HepG2 (cell line): ENCODE data around the gene GPR61. TPM values are rescaled to one million over a fixed set of nuclear protein-coding genes. Genes with fewer than 3 reads are reported as not detected.

Source experiments
- ATAC-seq: fragments of 200-7000 bp; cut with Tn5 transposase; 3 replicates; pipeline ENCODE4 v1.9.1; 2020; ENCODE audit warnings: mild to moderate bottlenecking, moderate library complexity
- BruUV-seq: library from RNA; stranded (reverse); fragments of 400-500 nt; replicated peaks from 2 replicates; lab custom pipeline; 2021; lab: Mats Ljungman, UMichigan
- CTCF ChIA-PET: fragments of 300-600 bp; formaldehyde crosslinking; extraction: SDS; loops from one replicate; lab custom pipeline; 2021; ENCODE audit warnings: low total read pairs, inconsistent platforms, low intra/inter-chr PET ratio; lab: Yijun Ruan, JAX
- POLR2A ChIA-PET: fragments of 350-600 bp; sonication (Branson Sonifier 250); formaldehyde crosslinking; loops from one replicate; lab custom pipeline; 2020; ENCODE audit warnings: antibody characterized with exemption, inconsistent platforms; lab: Yijun Ruan, JAX
- DNase-seq: peaks from one replicate; pipeline ENCODE4 v3.0.0-alpha.2; 2015; ENCODE audit warnings: low spot score
- FAIRE-seq: peaks from 3 replicates; lab custom pipeline; 2011; peaks lifted over from hg19 to GRCh38; lab: Jason Lieb, UNC
- H2AFZ ChIP-seq: one replicate; pipeline ENCODE4 v1.6.1; 2011; ENCODE audit warnings: low read length, inconsistent platforms
- H3K27ac ChIP-seq: fragments of 300-600 bp; 3 replicates; pipeline ENCODE4 v1.8.0; 2011; ENCODE audit warnings: mixed run types, mild to moderate bottlenecking, mixed read lengths, low read length, inconsistent platforms; ENCODE audit not compliant: insufficient read depth; ENCODE audit errors: extremely low read length
- H3K27me3 ChIP-seq, 2 experiments: fragments of 200-600 bp in 1 of 2; 2 replicates in 1 of 2; 3 replicates in 1 of 2; pipeline versions ENCODE4 v1.6.0 to v1.8.0; 2011; ENCODE audit warnings: low read length in 2 of 2, mild to moderate bottlenecking in 2 of 2, moderate library complexity in 2 of 2, inconsistent platforms in 1 of 2; ENCODE audit not compliant: insufficient read depth in 2 of 2, control insufficient read depth in 1 of 2
- H3K36me3 ChIP-seq, 2 experiments: fragments of 200-600 bp in 1 of 2; replicated peaks in 1 of 2; 2 replicates in 1 of 2; 3 replicates in 1 of 2; pipeline versions ENCODE4 v1.5.1 to v1.8.0; 2011; ENCODE audit warnings: low read length in 2 of 2, inconsistent platforms in 1 of 2; ENCODE audit not compliant: insufficient read depth in 2 of 2, control insufficient read depth in 1 of 2
- H3K4me1 ChIP-seq: 2 replicates; pipeline ENCODE4 v1.5.1; 2012; ENCODE audit warnings: low read length, inconsistent platforms; ENCODE audit not compliant: insufficient read depth
- H3K4me2 ChIP-seq: 2 replicates; pipeline ENCODE4 v1.6.0; 2011; ENCODE audit warnings: low read depth, low read length, inconsistent platforms
- H3K4me3 ChIP-seq, 3 experiments: fragments of 200-600 bp in 1 of 3; sonication (generic), shearing (Covaris generic) in 1 of 3; replicated peaks in 1 of 3; 2 replicates each; pipeline ENCODE4 v1.5.1; 2011 to 2016; ENCODE audit warnings: low read length in 3 of 3, inconsistent platforms in 2 of 3, low read depth in 2 of 3, mild to moderate bottlenecking in 2 of 3, control low read depth in 1 of 3, mixed read lengths in 1 of 3; ENCODE audit not compliant: insufficient read depth in 1 of 3
- H3K79me2 ChIP-seq: one replicate; pipeline ENCODE4 v1.6.1; 2011; ENCODE audit warnings: low read length, inconsistent platforms; ENCODE audit not compliant: insufficient read depth
- H3K9ac ChIP-seq: 2 replicates; pipeline ENCODE4 v1.6.0; 2011; ENCODE audit warnings: mild to moderate bottlenecking, low read depth, low read length, inconsistent platforms; ENCODE audit not compliant: insufficient read depth
- H3K9me3 ChIP-seq: 2 replicates; pipeline ENCODE4 v1.5.1; 2012; ENCODE audit warnings: mild to moderate bottlenecking, low read length
- H4K20me1 ChIP-seq: 2 replicates; pipeline ENCODE4 v1.6.0; 2011; ENCODE audit warnings: inconsistent platforms, mild to moderate bottlenecking, low read length, moderate library complexity; ENCODE audit not compliant: insufficient read depth
- ATM ChIP-seq: fragments of 450-650 bp; IDR thresholded peaks from 2 replicates; pipeline ENCODE4 v1.7.1; 2017; ENCODE audit warnings: mild to moderate bottlenecking, borderline replicate concordance
- CERS6 ChIP-seq: sonication (generic); formaldehyde crosslinking; IDR thresholded peaks from 2 replicates; pipeline ENCODE4 v1.5.0; 2020; ENCODE audit warnings: missing genetic modification reagents
- IKZF1 ChIP-seq: fragments of 450-650 bp; IDR thresholded peaks from 2 replicates; pipeline ENCODE4 v1.7.1; 2016
- MLXIP ChIP-seq: sonication (generic); formaldehyde crosslinking; IDR thresholded peaks from 2 replicates; pipeline ENCODE4 v1.9.0; 2021; ENCODE audit warnings: missing genetic modification reagents, borderline replicate concordance
- MZF1 ChIP-seq: sonication (generic); formaldehyde crosslinking; IDR thresholded peaks from 2 replicates; pipeline ENCODE4 v1.8.1; 2023; ENCODE audit warnings: mild to moderate bottlenecking, missing genetic modification reagents, borderline replicate concordance
- NFE2 ChIP-seq: sonication (generic); formaldehyde crosslinking; IDR thresholded peaks from 2 replicates; pipeline ENCODE4 v1.4.0; 2020; ENCODE audit warnings: missing genetic modification reagents
- PHF21A ChIP-seq: sonication (generic); formaldehyde crosslinking; IDR thresholded peaks from 2 replicates; pipeline ENCODE4 v1.5.0; 2020; ENCODE audit warnings: mild to moderate bottlenecking, missing genetic modification reagents
- RBFOX2 ChIP-seq: fragments of 200-400 bp; formaldehyde crosslinking; IDR thresholded peaks from 2 replicates; pipeline ENCODE4 v1.6.1; 2017; ENCODE audit warnings: low read depth, mild to moderate bottlenecking, low read length
- SMARCE1 ChIP-seq: fragments of 450-650 bp; IDR thresholded peaks from 2 replicates; pipeline ENCODE4 v1.6.1; 2017; ENCODE audit warnings: borderline replicate concordance
- SRY ChIP-seq: sonication (generic); formaldehyde crosslinking; IDR thresholded peaks from 2 replicates; pipeline ENCODE4 v1.8.0; 2022; ENCODE audit warnings: mild to moderate bottlenecking, missing genetic modification reagents
- TFAP4 ChIP-seq: sonication (generic); IDR thresholded peaks from 2 replicates; pipeline ENCODE4 v1.6.1; 2016; ENCODE audit warnings: low read depth, borderline replicate concordance
- THAP11 ChIP-seq: IDR thresholded peaks from 2 replicates; pipeline ENCODE4 v1.6.1; 2016; ENCODE audit warnings: missing biosample characterization, missing genetic modification reagents
- XBP1 ChIP-seq: sonication (generic); formaldehyde crosslinking; IDR thresholded peaks from 2 replicates; pipeline ENCODE4 v1.5.0; 2020; ENCODE audit warnings: missing genetic modification reagents
- ZNF367 ChIP-seq: sonication (generic); formaldehyde crosslinking; IDR thresholded peaks from 2 replicates; pipeline ENCODE4 v1.4.0; 2020; ENCODE audit warnings: missing genetic modification reagents, borderline replicate concordance
- ZNF513 ChIP-seq: sonication (generic); formaldehyde crosslinking; conservative IDR thresholded peaks from 2 replicates; pipeline ENCODE4 v1.5.0; 2020; ENCODE audit warnings: missing genetic modification reagents
- ZNF777 ChIP-seq: sonication (generic); formaldehyde crosslinking; IDR thresholded peaks from 2 replicates; pipeline ENCODE4 v1.4.0; 2020; ENCODE audit warnings: missing genetic modification reagents
- WGBS: methylation state at CpG from one replicate; pipeline ENCODE4 v1.1.6; 2017; ENCODE audit warnings: low lambda C conversion rate; 5-methylcytosine and 5-hydroxymethylcytosine counted together
- in situ Hi-C: cut with HindIII; loops from 2 replicates; pipeline ENCODE4 v1.10.0; 2017; ENCODE audit warnings: low pct_unique_long_range_greater_than_20kb; ENCODE audit not compliant: extremely low pct_ligation_motif_present
- intact Hi-C: fragments of 100-400 bp; cut with micrococcal nuclease; formaldehyde crosslinking; loops from one replicate; pipeline ENCODE4 v1.10.0; 2022; ENCODE audit not compliant: unreplicated experiment
- polyA plus RNA-seq, 8 experiments: library from polyadenylated mRNA; depleted of rRNA in 3 of 8; stranded (reverse) in 7 of 8; unstranded in 1 of 8; fragments of >200 nt; fragmentation: Illumina TruSeq in 4 of 8; extraction: Trizol in 4 of 8; gene quantifications; 2 replicates each; pipeline versions ENCODE4 v1.2.1 to v1.2.3, GENCODE V29; 2011 to 2016; ENCODE audit warnings: low read depth in 4 of 8, missing spikeins in 1 of 8, mixed read lengths in 1 of 8; ENCODE audit not compliant: insufficient read depth in 1 of 8
- total RNA-seq, 5 experiments: library from RNA; depleted of rRNA; stranded (reverse); fragments of >200 nt; fragmentation: Illumina TruSeq; extraction: Trizol; gene quantifications; 2 replicates each; pipeline ENCODE4 v1.2.3, GENCODE V29; 2016; ENCODE audit warnings: low read depth in 1 of 5

Gene GPR61
- total and polyA plus RNA-seq, 2 of the 13 experiments (the other 11 are each of a cell fraction or from before 2014, with no cell fraction given): not detected

- TF ChIP-seq SMARCE1: no peak
- no peak for TF ChIP-seq NFE2 (CRISPR knock-in tag)
- no peak for TF ChIP-seq ZNF513 (CRISPR knock-in tag)
- no peak for TF ChIP-seq IKZF1
- TF ChIP-seq ATM: no peak
- no peak for TF ChIP-seq PHF21A (CRISPR knock-in tag)
- no peak for TF ChIP-seq RBFOX2
- TF ChIP-seq XBP1 (CRISPR knock-in tag): no peak
Measured at GRCh38 chr1:109501644-109502363, 37.9 kb upstream of the GPR61 start (continued).

- Histone ChIP-seq H3K79me2 (no peaks in the 10 kb centered on the region), H3K4me3 (no peak overlapping the region), H3K36me3 (no peaks in the 10 kb centered on the region), H3K4me1 (no peaks in the 10 kb centered on the region), H3K4me2 (no peak overlapping the region), H2AFZ (no peak overlapping the region), H3K27ac (no peak overlapping the region), H3K9me3 (no peaks in the 10 kb centered on the region), H3K27me3 (0 out of 5 replicates have a peak, but pooled peaks cover 0 to 3% of the 10 kb centered on the region in 2 experiments), H3K9ac (no peak overlapping the region), H4K20me1 (no peaks in the 10 kb centered on the region)
- 79% methylated on average over 3 of the region's 3 CpGs for WGBS
- DNase-seq (no peak), ATAC-seq (no peak), FAIRE-seq (no peak)
- CTCF ChIA-PET: interaction anchor here (0.7 kb wide), 1 partner anchor 30 kb away, joined by 4 read pairs; no protein-coding TSS in a partner anchor
- in situ Hi-C loops (no loop called here), intact Hi-C loops (no loop called here)
- BruUV-seq: no TSS peak
- POLR2A ChIA-PET: no interaction called here
- TF ChIP-seq THAP11: no peak
- no peak for TF ChIP-seq TFAP4
- TF ChIP-seq SRY (CRISPR knock-in tag): no peak
- TF ChIP-seq ZNF367: no peak
- TF ChIP-seq ZNF777 (CRISPR knock-in tag): no peak
- no peak for TF ChIP-seq MLXIP
- no peak for TF ChIP-seq CERS6 (CRISPR knock-in tag)
- no peak for TF ChIP-seq MZF1 (CRISPR knock-in tag)
Measured at GRCh38 chr1:109502364-109502851, 37.3 kb upstream of the GPR61 start.
